ENCODE data around the gene FUZ.
"Not testable (repeated sequence)": the region's sequence is repeated elsewhere in the genome, so short reads cannot be mapped to it uniquely, and the experiment has no call there.

The FUZ gene

DNA sequence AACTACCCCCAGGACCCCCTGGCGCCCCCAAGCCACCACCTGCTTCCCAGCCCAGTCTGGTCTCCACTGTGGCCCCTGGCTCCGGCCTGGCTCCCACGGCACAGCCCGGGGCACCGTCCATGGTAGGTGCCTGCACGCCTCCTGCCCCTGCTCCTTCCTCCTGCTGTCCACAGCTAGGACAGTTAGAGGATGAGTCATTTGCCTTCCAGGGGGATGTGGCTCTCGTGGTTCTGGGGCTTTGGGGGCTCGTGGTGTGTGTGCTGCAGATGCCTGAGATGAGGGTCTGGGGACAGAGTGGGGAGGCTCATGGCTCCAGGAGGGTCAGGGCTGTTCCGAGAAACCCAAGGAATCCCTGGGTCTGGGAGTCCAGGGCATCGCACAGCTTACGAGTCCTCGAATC is 17.7 kb upstream of the FUZ start:
- DNase-seq: no peak

DNA sequence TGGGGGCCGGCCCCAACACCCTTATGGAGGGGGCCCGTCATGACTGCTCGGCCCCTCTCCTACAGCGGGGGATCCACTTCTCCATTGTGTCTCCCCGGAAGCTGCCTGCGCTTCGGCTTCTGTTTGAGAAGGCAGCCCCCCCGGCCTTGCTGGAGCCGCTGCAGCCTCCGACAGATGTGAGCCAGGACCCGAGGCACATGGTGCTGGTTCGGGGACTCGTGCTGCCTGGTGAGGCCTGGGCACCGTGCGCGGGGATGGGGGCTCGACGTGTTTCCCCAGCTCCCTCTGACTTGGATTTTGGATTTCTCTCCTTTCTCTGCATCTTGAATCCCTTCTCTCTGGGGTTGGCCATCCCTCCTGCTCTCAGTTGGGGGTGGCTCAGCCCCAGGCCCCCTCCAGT is 16.6 kb upstream of the FUZ start:
- no peak for DNase-seq

DNA sequence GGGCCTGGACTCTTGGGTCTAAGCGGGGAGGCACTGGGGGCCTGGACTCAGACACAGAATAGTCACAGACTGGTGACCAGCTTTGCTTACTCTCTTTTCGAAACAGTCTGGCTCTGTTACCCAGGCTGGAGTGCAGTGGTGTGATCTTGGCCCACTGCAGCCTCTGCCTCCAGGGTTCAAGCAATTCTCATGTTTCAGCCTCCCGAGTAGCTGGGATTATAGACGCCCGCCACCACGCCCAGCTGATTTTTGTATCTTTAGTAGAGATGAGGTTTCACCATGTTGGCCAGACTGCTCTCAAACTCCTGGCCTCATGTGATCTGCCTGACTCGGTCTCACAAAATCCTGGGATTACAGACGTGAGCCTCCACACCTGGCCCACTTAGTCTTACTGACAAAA is 16.1 kb upstream of the FUZ start:
- DNase-seq: no peak

DNA sequence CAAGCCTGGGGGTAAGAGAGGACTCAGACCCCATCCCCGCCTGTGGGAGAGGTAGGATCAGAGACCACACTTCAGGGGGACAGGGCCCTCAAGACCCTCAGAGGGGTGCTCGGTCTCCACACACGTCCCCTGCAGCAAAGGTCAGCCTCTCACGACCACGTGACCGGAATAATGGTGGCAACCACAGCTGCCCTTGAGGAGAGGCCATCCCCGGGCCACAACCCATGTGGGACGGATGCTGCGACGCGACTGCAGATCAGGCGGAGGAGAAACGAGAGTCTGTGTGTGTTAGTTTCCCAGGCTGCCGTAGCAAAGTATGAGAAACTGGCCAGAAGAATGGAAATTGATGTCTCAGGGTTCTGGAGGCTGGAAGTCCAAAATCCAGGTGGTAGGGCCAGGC is 13.9 kb upstream of the FUZ start:
- no peak for DNase-seq

DNA sequence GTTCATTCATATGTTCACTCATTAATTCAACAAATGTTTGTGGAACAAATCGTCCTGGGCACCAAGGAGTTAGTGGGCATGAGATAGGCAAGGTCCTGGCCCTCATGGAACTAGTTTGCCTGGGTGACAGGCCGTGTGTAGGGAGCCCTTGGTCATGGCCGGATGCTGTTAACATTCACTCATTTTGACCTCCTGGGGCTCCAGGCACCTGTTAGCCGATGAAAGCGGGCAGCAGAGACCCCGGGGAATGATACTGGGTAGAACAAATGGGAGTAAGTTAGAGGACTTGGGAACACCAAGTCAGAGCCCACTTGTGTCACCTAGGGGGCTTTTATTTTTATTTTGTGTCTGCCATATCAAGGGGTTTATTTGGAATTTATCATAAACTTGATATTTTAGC is 11.6 kb upstream of the FUZ start:
- DNase-seq: no peak

DNA sequence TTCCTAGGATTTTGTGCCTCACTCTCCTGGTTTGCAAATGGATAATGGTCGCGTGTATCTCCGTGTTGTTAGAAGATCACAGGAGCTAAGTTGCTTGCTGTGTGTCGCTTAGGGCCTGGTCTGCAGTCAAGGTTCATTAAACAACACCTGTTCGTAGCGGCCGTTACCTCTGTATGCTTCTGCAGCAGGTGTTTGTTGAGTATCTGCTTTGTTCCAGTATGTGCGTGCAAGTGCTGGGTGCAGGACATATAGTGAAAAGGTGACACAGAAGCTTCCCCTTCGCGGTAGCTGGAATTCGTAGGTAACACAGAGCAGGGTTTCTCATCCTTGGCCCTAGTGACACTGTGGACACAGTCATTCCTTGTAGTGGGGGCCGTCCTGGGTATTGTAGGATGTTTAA is 10.4 kb upstream of the FUZ start:
- DNase-seq: peak; percentile 95

DNA sequence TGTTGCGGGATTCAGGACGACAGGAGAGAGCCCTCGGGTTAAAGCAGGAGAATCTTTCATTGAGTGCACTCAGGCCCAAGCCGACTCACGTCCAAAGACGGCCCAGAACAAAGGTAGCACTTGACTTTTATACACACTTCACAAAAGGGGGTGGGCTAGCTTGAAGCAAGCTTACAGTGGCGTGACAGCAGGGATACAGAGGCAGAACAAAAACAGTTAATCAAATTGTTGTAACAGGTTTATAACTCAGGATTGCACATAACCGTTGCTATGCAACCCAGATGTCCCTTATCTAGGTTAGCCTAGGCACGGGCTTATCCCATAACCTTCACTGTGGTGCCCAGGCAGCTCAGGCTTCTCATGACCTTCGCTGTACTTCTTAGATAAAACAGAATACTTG is 7.0 kb upstream of the FUZ start:
- DNase-seq: peak; percentile 77

DNA sequence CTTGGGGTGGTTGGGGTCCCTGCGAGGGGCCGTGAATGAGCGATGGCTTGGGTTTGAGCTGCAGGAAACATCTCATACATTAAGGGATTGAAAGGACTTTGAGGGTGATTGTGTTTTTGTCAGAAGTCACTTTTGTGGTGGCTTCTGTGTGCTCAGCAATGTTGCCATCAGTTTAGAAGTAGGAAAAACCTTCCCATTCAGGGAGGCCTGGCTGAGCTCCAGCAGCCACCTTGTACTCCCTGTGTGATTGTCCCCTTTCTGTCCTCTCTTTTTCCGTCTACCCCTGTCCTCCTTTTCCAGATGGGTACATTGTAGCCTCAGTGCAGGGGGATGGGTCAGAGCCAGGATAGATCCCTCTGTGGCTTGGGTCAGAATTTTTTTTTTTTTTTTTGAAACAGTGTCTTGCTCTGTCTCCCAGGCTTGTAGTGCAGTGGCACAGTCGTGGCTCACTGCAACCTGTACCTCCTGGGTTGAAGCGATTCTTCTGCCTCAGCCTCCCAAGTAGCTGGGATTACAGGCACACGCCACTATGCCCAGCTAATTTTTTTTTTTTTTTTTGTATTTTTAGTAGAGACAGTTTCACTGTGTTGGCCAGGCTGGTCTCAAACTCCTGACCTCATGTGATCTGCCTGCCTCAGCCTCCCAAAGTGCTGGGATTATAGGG is 6.5 kb upstream of the FUZ start:
- DNase-seq: not testable (repeated sequence)

DNA sequence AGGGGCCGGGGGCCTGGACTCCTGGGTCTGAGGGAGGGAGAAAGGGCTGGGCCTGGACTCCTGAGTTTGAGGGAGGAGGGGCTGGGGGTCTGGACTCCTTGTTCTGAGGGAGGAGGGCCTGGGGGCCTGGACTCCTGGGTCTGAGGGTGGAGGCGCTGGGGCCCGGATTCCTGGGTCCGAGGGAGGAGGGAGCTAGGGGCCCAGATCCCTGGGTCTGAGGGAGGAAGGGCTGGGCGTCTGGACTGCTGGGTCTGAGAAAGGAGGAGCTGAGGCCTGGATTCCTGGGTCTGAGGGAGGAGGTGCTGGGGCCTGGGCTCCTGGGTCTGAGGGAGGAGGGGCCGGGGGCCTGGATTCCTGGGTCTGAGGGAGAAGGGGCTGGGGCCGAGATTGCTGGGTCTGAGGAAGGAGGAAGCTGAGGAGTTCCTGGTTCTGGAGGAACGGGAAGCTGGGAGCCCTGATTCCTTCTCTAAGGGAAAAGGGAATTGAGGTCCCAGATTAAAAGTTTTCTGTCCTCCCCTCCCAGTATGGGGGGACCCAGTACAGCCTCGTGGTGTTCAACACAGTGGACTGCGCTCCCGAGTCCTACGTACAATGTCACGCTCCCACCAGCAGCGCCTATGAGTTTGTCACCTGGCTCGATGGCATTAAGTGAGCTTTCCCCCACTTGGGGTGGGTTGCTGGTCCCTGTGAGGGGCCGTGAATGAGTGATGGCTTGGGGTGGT is 5.7 kb upstream of the FUZ start:
- no peak for DNase-seq

DNA sequence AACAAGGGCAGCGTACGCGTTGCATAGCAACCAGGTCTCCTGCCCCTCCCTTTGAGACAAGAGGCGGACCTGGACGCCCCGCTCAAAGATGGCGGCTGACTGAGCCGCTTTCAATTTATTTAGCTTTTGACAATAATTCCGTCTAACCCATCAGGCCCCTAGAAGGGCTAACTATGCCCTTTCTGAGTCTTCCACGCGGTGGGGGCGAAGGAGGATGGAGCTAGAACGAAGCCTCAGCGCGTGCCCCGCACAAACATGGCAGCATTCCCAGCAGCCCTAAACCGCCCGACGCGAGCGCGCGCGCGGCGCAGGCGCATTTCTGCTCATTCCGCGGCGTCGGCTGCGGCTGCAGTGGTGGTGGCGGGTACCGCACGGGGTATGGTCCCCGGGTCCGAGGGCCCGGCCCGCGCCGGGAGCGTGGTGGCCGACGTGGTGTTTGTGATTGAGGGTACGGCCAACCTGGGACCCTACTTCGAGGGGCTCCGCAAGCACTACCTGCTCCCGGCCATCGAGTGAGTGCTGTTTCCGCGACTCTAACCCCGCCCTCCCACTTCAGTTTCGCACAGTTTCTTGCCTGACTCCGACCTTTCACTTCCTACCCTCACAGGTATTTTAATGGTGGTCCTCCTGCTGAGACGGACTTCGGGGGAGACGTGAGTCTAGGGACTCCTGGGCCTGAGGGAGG is 5.0 kb upstream of the FUZ start, which contains the start of gene MED25:
TSS of gene MED25 (plus strand) at position 326 of the 685 bp plus-strand sequence. CDS start at position 379, 53 bp downstream.
- DNase-seq: peak; percentile 72

DNA sequence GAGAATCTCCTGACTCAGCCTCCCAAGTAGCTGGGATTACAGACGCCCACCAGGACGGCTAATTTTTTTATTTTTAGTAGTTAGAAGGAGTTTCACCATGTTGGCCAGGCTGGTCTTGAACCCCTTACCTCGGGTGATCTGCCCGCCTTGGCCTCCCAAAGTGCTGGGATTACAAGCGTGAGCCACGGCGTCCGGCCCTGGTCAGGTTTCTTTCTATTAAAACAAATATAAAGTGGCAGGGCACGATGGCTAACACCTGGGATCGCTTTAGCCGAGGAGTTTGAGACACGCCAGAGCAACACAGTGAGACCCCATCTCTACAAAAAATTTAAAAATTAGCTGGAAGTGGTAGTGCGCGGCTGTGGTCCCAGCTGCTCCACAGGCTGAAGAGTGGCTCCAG is 3.5 kb upstream of the FUZ start:
- no peak for DNase-seq

DNA sequence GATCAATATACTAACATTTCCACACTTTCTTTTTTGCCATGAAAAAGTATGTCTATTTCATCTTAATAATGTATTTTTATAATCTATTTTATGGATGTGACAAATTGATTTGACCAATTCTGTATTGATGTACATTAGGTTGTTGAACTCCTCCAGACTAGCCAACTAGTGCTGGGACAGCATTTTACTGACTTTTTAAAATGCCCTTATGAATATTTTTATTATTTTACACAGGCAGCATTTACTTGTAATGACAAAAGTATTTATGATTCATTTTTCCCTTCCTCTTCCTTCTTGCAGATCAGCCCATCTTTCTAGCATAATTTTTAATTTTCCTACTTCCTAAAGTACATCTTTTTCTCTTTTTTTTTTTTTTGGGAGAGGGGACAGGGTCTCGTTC is 918 bp upstream of the FUZ start:
- DNase-seq: no peak

DNA sequence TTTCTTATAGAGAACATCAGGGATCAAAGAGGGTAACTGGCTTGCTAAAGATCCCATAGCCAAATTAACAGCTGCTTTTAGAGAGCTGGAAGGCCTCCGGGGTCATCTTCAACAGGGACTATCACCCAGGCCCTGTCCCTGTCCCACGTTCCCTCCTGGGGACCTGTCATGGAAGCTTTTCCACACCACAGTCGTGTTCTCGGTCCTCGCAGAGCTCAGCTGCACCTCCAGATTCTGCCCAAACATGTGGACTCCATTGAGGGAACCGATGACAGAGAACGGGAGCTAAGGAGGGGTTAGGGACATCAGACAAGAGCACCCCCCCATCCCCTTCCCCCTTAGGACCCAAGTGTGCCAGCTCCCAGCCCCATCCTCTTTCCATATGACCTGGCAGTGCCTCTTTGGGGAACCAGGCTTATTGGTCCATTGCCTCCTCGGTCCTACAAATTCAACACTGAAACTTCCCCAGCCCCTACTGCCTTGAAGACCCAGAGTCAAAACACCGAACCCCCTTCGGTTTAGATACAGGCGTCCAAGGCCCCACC is 568 bp downstream of the FUZ start:
- no peak for DNase-seq

DNA sequence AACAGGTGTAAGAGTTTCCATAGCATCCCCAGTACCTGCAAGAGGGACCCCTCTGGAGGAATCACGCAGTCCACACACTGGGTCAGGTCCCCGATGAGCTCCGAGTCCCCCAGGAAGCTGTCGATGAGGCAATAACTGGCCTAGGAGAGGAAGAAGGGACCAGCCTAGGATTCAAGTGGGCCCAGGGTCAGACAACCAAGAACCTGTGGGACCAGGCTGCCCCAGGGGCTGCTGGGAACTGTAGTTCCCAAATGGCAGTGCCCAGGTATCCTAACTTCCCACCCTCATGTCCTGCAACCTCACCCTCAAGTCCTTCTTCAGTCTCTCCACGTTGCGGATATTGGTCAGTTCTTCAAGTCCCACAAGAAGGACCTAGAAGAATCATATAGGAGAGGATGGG is 1.8 kb downstream of the FUZ start:
- no peak for DNase-seq

DNA sequence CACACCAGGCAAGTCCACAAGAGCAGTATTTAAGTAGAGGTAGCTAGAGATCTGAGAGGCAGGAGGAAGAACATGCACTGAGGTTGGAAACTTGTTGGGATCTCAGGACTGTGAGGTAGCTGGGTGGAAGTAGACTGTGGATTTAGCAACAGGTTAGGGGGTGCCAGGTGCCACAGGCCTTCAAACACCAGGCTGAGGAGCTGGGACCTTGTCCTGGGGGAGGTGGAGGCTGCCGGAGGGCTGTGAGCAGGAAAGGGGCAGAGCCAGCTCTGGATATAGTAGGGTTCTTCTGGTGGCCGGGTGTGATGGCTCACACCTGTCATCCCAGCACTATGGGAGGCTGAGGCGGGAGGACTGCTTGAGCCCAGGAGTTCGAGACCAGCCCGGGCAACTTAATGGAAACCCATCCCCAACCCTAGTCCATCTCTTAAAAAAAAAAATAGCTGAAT is 3.1 kb downstream of the FUZ start:
- no peak for DNase-seq

DNA sequence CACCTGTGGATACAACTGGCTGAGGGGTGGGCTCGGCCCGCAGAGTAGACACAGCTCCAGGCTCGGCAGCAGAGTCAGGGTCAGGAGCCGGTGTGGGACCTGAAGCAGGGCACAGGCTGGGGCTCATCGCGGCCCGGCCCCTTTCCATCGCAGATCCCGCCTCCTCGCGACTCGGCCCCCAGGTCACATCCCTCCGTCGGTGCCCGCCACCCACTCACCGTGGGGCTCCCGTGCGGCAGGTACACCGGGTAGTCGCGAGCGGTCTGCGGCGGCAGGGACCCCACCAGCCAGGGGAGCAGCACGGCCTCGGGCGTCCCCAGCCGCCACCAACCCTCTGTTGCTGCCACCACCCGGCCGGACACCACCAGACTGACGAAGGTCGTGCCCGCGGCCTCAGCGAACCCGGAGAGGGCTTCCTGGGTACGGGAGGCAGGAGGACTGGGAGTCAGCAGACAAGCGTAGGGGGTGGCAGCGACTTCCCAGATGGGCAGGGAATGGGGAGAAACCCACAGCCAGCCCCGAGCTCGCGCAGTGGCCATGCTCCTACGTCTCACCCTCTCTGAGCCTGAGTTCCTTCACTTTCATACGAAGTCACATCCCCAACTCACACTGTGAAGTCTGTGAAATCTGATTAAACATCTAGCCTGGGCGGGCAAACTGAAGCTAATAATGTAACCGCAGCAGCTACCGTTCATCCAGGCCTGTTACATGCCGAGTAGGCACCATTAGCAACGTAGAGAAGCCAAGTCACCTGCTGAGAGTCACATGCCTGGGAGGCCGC is 3.7 kb downstream of the FUZ start:
- no peak for DNase-seq

DNA sequence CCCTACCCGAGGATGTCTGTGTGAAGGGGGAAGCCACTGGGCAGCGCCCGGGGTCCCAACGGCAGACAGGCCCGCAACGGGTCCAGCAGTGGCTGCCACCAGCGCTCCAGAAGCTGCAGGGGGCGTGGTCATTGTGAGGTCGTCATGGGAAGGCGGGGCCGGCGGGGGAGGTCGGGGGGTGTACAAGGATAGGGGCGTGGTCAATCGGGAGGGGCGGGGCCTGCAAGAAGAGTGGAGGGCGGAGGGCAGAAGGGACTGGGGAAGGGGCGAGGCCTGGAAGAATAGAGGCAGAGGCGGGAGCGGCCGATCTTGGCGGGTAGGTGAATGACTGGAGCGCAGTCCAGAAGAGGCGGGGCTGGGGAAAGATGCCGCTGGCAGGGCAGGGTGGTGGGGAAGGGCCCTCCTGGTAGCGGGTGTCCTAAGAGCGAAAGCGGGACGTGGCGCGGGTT is 4.4 kb downstream of the FUZ start:
- peak; percentile 87 for DNase-seq

DNA sequence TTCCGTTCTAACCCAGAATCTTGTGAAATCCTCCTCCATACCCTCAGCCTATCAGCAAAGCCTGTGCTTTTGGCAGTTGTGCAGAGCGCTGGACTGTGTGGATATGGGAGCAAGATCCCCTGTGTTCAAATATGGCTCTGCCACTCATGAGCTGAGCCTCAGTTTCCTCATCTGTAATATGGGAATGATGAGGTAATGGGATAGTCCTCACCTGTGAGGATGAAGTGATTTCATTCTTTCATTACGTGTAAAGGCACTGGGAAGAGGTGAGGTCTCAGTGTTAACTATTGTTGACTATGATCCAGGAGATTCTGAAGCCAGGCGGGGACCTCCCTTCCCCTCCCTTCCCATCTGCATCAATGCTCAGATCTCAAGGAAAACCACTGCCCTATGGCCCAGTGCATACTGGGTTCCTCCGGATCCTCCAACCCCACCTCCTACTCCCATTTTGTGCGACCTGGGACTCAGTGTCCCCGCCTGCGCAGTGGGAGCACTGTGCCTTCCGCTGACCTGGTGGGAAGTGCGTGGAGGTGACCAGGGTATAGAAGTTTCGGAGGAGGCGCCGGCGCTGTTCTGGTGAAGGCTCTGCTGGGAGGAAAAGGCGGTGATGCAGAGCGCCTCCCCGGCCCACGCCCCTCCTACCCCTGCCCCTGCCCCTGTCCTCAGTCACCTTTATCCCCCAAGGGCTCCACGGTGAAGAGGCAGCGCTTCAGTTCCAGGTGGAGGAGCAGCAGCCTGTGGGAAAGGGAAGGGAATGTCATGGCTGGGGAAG is 5.0 kb downstream of the FUZ start:
- DNase-seq: no peak

DNA sequence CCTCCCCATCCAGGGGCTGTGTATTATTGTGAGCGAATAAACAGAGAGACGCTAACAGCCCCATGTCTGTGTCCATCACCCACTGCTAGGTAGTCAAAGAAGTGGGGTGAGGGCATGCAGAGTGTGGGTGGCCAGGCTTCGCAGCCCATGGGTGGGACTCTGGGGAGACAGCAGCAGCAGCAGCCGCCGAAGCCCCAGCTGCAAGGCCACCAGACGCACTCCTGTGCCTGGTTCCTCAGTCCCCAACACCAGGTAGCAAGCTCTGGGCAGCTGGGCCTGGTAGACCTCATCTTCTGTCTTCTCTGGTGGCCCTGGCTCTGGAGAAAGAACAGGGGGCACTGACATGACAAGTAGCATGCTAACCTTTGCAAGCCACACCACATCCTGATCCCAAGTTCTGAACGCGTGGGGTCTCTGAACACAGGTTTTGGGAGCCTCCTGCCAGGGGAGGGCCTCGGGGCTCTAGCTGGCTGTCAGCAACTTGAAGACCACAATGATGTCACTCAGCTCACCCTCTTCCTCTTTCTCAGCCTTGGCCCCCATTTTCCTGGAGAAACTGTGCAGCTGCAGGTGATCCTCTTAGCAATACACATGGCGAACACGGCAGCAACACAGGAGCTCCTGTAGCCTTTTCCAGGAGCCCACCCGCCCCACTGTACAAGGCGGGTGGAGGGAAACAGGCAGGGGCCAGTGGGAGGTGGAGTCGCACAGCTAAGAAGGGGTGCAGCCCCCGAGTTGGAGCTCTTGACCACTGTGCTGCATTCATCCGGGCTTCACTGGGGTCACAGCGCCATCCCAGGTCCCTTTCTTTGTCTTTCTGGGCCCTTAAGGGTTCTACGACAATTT is 5.8 kb downstream of the FUZ start:
- no peak for DNase-seq

DNA sequence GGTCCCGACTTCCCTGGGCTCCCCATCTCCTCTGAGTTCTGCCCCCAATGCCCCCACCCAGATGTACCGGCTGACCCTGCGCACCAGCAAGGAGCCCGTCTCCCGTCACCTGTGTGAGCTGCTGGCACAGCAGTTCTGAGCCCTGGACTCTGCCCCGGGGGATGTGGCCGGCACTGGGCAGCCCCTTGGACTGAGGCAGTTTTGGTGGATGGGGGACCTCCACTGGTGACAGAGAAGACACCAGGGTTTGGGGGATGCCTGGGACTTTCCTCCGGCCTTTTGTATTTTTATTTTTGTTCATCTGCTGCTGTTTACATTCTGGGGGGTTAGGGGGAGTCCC is 6.5 kb downstream of the FUZ start:
- no peak for DNase-seq

Measured in NCI-H2029 treated with DMSO at 0.1 percent for 48 hours (cell line).